Measurements from ENCODE around the gene ITPK1.

DNA sequence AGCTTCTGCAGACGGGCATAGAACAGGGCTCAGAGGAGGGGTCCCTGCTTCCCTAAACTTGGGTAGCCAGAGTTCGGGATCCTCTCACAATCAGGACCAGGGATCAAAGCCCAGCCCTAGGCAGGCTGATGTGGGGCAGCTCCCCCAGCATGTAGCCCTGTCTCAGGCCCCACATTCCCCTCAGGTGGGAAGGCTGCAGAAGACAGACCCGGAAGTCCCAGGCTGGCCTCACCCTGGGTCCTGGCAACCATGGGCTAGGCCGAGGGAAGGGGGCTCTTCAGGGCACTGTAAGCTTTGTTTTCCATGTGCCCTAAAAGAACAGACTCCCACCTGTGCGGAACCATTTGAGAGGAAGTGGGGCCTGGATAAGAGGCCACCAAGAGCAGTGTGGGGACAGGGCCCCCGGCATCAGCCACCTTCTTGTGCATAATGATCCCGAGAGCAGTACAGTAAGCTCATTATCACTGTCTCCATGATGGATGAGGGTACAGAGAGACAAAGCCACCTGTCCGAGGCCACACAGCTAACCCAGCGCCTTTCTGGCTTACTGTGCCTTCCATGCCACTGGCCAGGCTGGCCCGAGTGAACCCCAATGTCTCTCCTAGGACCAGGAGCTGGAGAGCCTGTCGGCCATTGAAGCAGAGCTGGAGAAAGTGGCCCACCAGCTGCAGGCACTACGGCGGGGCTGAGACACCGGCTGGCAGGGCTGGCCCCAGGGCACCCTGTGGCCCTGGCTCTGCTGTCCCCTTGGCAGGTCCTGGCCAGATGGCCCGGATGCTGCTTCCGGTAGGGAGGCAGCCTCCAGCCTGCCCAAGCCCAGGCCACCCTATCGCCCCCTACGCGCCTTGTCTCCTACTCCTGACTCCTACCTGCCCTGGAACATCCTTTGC is 181.3 kb downstream of the ITPK1 start:
- TF ChIP-seq POLR2A (IDR thresholded peaks at IDR 0.05), result no peak
- TF ChIP-seq, protein P1, sequence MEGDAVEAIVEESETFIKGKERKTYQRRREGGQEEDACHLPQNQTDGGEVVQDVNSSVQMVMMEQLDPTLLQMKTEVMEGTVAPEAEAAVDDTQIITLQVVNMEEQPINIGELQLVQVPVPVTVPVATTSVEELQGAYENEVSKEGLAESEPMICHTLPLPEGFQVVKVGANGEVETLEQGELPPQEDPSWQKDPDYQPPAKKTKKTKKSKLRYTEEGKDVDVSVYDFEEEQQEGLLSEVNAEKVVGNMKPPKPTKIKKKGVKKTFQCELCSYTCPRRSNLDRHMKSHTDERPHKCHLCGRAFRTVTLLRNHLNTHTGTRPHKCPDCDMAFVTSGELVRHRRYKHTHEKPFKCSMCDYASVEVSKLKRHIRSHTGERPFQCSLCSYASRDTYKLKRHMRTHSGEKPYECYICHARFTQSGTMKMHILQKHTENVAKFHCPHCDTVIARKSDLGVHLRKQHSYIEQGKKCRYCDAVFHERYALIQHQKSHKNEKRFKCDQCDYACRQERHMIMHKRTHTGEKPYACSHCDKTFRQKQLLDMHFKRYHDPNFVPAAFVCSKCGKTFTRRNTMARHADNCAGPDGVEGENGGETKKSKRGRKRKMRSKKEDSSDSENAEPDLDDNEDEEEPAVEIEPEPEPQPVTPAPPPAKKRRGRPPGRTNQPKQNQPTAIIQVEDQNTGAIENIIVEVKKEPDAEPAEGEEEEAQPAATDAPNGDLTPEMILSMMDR (IDR thresholded peaks at IDR 0.05), result no peak
